ENCODE data around the gene THUMPD3. TPM values are rescaled to one million over a fixed set of nuclear protein-coding genes. Genes with fewer than 3 reads are reported as not detected.

The THUMPD3 gene
- total RNA-seq, 4 donors from 2014 or later: 13.3 to 48.9 (median 25.0) TPM

DNA sequence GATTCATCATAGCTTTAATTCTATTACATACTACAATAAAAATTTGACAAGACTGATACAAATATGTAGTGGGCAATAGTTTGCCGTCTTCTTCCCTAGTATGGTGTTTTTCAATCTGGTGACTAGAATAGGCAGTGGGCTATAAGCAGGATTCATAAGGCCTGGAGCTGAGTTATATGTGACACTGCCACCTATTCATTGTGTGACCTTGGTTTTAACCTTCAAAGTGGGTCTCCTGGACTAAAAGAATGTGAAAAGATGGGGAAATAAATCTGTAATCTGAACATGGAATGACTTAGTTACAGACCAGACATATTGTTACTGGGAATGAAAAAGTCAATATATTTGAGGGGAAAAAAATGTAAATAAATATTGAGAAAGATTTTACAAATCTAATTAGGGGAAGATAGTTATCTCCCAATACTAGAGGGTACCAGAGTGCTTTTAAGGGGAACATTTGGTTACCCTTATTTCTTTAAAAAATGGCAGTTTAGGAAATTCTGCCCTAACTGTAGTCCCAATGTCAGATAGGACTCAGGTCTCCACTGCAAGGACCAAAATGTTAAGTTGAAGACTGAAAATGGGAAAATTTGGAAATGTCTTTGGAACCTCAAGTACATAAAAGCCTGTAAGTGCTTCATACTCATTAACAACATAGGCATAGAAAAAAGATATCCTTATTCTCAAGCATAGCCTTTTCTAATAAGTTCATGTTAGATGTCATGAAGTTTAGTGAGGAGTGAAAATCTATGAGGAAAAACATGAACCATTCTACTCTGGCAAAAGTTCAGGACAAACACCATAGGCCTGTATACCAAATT is 23.9 kb downstream of the THUMPD3 start:
- intact Hi-C loops (cut with DNase I; ENCODE audit: low total_unique reads): no loop called here
- H3K36me3 ChIP-seq: no peaks in the 10 kb centered on the region
- H3K27ac ChIP-seq: no peak overlapping the region

DNA sequence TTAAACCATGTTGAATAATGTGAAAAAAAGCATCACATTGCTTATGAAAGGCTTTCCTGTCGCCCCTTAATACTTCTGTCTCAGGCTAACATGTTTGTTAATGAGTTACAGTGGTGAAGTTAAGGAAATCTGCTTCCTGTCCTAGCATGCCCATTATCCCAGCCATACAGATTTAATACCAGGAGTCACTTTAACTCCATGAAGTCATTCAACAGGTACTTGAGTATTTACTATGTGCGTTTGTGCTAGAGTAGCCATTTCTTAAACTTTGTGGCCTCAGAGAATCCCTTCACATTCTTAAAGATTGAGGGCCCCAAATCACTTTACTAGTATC is 24.4 kb downstream of the THUMPD3 start:
- intact Hi-C loops (cut with DNase I; ENCODE audit: low total_unique reads): no loop called here

More for the DNA sequence above, 23.9 kb downstream of the THUMPD3 start:
- no peaks in the 10 kb centered on the region for H3K9me3 ChIP-seq
- no peaks in the 10 kb centered on the region for H3K27me3 ChIP-seq
- DNase-seq: no peak
- no peak for TF ChIP-seq POLR2A (IDR thresholded peaks at IDR 0.05)
- TF ChIP-seq, protein P1, sequence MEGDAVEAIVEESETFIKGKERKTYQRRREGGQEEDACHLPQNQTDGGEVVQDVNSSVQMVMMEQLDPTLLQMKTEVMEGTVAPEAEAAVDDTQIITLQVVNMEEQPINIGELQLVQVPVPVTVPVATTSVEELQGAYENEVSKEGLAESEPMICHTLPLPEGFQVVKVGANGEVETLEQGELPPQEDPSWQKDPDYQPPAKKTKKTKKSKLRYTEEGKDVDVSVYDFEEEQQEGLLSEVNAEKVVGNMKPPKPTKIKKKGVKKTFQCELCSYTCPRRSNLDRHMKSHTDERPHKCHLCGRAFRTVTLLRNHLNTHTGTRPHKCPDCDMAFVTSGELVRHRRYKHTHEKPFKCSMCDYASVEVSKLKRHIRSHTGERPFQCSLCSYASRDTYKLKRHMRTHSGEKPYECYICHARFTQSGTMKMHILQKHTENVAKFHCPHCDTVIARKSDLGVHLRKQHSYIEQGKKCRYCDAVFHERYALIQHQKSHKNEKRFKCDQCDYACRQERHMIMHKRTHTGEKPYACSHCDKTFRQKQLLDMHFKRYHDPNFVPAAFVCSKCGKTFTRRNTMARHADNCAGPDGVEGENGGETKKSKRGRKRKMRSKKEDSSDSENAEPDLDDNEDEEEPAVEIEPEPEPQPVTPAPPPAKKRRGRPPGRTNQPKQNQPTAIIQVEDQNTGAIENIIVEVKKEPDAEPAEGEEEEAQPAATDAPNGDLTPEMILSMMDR (IDR thresholded peaks at IDR 0.05): no peak
- H3K4me1 ChIP-seq: no peaks in the 10 kb centered on the region
- H3K4me3 ChIP-seq: no peak overlapping the region

DNA sequence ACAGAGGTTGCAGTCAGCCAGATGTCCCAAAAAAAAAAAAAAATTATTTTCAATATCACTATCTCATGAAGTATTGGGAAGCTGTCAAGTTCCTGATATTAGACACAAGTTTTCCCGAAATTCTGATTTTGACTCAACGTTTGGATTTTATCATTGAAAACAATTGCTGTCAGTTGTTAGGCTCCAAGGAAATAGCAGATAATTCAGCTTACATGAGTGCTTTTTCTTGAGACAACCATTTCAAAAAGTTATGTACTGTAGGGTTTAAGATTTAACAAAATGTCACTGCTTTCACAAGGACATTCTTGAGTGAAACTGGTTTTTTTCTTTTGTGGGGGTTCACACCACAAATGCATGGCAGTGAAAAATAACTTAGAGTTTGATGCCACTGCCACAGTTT is 25.3 kb downstream of the THUMPD3 start:
- TF ChIP-seq POLR2A (IDR thresholded peaks at IDR 0.05): no peak
- TF ChIP-seq, protein P1 (IDR thresholded peaks at IDR 0.05): no peak
- Histone ChIP-seq H3K4me3 (no peak overlapping the region), H3K9me3 (no peaks in the 10 kb centered on the region), H3K36me3 (no peaks in the 10 kb centered on the region), H3K27me3 (no peaks in the 10 kb centered on the region), H3K4me1 (no peaks in the 10 kb centered on the region), H3K27ac (no peak overlapping the region)
- DNase-seq: no peak
- intact Hi-C loops (cut with DNase I; ENCODE audit: low total_unique reads): no loop called here

More for the DNA sequence above, 24.4 kb downstream of the THUMPD3 start:
- no peaks in the 10 kb centered on the region for H3K27me3 ChIP-seq
- no peak for DNase-seq
- H3K4me1 ChIP-seq: no peaks in the 10 kb centered on the region
- no peak overlapping the region for H3K4me3 ChIP-seq
- no peaks in the 10 kb centered on the region for H3K9me3 ChIP-seq
- no peak for TF ChIP-seq POLR2A (IDR thresholded peaks at IDR 0.05)
- TF ChIP-seq, protein P1 (IDR thresholded peaks at IDR 0.05): no peak
- no peaks in the 10 kb centered on the region for H3K36me3 ChIP-seq
- H3K27ac ChIP-seq: no peak overlapping the region

DNA sequence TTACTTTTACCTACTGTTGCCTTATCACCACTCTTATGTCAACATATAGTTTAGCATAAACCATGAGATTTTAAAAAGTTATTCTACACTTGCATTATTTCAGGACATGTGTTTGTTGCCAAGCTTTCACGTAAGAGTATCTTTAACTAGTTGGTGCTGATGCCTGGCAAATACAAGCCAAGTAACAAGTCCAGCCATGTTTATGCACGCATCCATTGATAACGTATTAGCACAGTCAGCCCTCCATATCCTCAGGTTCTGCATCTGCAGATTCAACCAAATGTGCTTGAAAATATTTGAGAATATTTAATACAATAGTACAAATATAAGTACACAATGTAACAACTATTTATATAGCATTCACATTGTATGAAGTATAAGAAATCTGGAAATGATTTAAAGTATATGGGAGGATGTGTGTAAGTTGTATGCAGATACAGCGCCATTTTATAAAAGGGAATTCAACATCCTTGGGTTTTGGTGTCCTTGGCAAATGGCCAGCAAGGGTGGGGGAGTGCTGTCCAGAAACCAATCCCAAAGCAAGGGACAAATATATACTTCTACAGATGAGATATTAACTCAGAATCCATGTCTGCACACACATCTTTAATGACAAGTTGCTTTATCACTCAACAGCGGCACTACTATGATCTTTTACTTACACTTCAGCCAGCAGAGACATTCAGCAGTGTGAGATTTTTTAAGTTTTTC is 25.9 kb downstream of the THUMPD3 start:
- Histone ChIP-seq H3K27ac (no peak overlapping the region), H3K36me3 (no peaks in the 10 kb centered on the region), H3K4me1 (no peaks in the 10 kb centered on the region), H3K27me3 (no peaks in the 10 kb centered on the region), H3K4me3 (no peak overlapping the region), H3K9me3 (no peaks in the 10 kb centered on the region)
- TF ChIP-seq, protein P1 (IDR thresholded peaks at IDR 0.05): no peak
- TF ChIP-seq POLR2A (IDR thresholded peaks at IDR 0.05): no peak
- intact Hi-C loops (cut with DNase I; ENCODE audit: low total_unique reads): no loop called here
- DNase-seq: no peak

DNA sequence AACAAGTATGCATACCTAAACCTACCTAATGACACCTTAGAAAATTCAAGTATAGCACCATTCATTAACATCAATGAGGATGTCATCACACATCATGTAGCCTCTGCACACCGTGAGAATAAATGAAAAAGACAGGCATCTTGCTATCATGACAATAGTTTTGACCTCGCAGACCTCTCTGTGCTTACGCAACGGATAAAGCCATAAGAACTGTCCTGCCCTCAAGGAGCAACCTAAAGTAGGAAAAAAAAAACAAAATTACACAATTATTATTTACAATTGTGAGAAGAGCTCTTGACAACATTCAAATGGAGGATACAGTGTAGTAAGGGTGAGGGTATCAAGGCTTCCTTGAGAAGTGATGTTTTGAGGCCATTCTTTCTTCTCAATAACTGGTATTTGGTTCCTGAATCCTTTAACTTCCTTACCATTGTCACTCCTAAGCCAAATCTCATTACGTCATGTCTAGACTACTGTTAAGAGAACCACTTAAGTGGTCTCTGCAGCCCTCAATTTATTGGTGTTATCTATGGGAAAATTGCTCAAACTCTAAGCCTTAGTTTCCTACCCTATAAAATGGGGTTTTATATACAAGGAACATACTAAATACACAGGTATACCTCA is 27.5 kb downstream of the THUMPD3 start:
- H3K27me3 ChIP-seq: no peaks in the 10 kb centered on the region
- H3K4me3 ChIP-seq: no peak overlapping the region
- H3K4me1 ChIP-seq: peaks cover 11 to 12% of the 10 kb centered on the region in 2 donors
- H3K36me3 ChIP-seq: no peaks in the 10 kb centered on the region
- TF ChIP-seq POLR2A (IDR thresholded peaks at IDR 0.05): no peak
- TF ChIP-seq, protein P1 (IDR thresholded peaks at IDR 0.05): no peak
- H3K27ac ChIP-seq: no peak overlapping the region
- intact Hi-C loops (cut with DNase I; ENCODE audit: low total_unique reads): no loop called here
- no peaks in the 10 kb centered on the region for H3K9me3 ChIP-seq
- DNase-seq: no peak
